Neural cell (in vitro differentiated cells): Measurements from ENCODE around the gene RAB13. TPM values are rescaled to one million over a fixed set of nuclear protein-coding genes. Genes with fewer than 3 reads are reported as not detected.

Experiments
- H2AFZ ChIP-seq: fragments of 200-600, 300-800 bp; sonication (generic), shearing (Covaris generic); 2 replicates; pipeline ENCODE4 v1.6.0; 2014; ENCODE audit warnings: low read depth, mild to moderate bottlenecking, antibody characterized with exemption, low read length, moderate library complexity
- H3F3A ChIP-seq: fragments of 200-600 bp; shearing (Covaris generic); 2 replicates; pipeline ENCODE4 v1.6.1; 2016; ENCODE audit warnings: mild to moderate bottlenecking, moderate library complexity, mixed read lengths, antibody characterized with exemption, low read length; ENCODE audit not compliant: insufficient read depth, poor library complexity, severe bottlenecking
- H3K27ac ChIP-seq: fragments of 200-600, 300-800 bp; sonication (generic), shearing (Covaris generic); 2 replicates; pipeline ENCODE4 v1.5.1; 2014; ENCODE audit warnings: mild to moderate bottlenecking, low read length, moderate library complexity
- H3K27me3 ChIP-seq: fragments of 300-800, 200-600 bp; sonication (generic), shearing (Covaris generic); 2 replicates; pipeline ENCODE4 v1.6.0; 2014; ENCODE audit warnings: mild to moderate bottlenecking, low read depth, low read length, moderate library complexity; ENCODE audit not compliant: insufficient read depth
- H3K36me3 ChIP-seq: fragments of 300-800, 200-600 bp; sonication (generic), shearing (Covaris generic); 2 replicates; pipeline ENCODE4 v1.5.1; 2014; ENCODE audit warnings: mild to moderate bottlenecking, antibody characterized with exemption, low read length, moderate library complexity; ENCODE audit not compliant: insufficient read depth
- H3K4me2 ChIP-seq: fragments of 300-800, 200-600 bp; sonication (generic), shearing (Covaris generic); 2 replicates; pipeline ENCODE4 v1.6.0; 2014; ENCODE audit warnings: mild to moderate bottlenecking, low read length
- H3K4me3 ChIP-seq: fragments of 300-800, 200-600 bp; sonication (generic), shearing (Covaris generic); 2 replicates; pipeline ENCODE4 v1.5.1; 2014; ENCODE audit warnings: mild to moderate bottlenecking, low read length, moderate library complexity
- H3K79me2 ChIP-seq: fragments of 200-600 bp; shearing (Covaris generic); replicated peaks from 2 replicates; pipeline ENCODE4 v1.6.0; 2014; ENCODE audit warnings: mild to moderate bottlenecking, low read length, moderate library complexity; ENCODE audit not compliant: insufficient read depth
- H3K9ac ChIP-seq: fragments of 300-800, 200-600 bp; sonication (generic), shearing (Covaris generic); 2 replicates; pipeline ENCODE4 v1.6.1; 2016; ENCODE audit warnings: mild to moderate bottlenecking, low read length, mixed read lengths
- H3K9me2 ChIP-seq: fragments of 200-600 bp; shearing (Covaris generic); 2 replicates; pipeline ENCODE4 v1.6.1; 2016; ENCODE audit warnings: mild to moderate bottlenecking, low read length, mixed read lengths; ENCODE audit not compliant: insufficient read depth
- H3K9me3 ChIP-seq: fragments of 200-600, 300-800 bp; sonication (generic), shearing (Covaris generic); 2 replicates; pipeline ENCODE4 v1.6.1; 2016; ENCODE audit warnings: mild to moderate bottlenecking, mixed run types, low read length, moderate library complexity, mixed read lengths
- H4K20me1 ChIP-seq: fragments of 200-600 bp; shearing (Covaris generic); 2 replicates; pipeline ENCODE4 v1.6.1; 2016; ENCODE audit warnings: mild to moderate bottlenecking, mixed run types; ENCODE audit not compliant: insufficient read depth
- CTCF ChIP-seq: fragments of 450-650 bp; IDR thresholded peaks from 2 replicates; pipeline ENCODE4 v1.5.1; 2014; ENCODE audit warnings: antibody characterized with exemption, mild to moderate bottlenecking, moderate library complexity; ENCODE audit not compliant: poor library complexity, severe bottlenecking
- EP300 ChIP-seq: fragments of 450-650 bp; conservative IDR thresholded peaks from 2 replicates; pipeline ENCODE4 v1.6.1; 2014; ENCODE audit warnings: antibody characterized with exemption, mild to moderate bottlenecking, moderate library complexity; ENCODE audit not compliant: poor library complexity, severe bottlenecking
- EZH2 ChIP-seq: fragments of 200-600, 300-800 bp; shearing (Covaris generic), sonication (generic); IDR thresholded peaks from 2 replicates; pipeline ENCODE4 v1.6.1; 2014; ENCODE audit warnings: antibody characterized with exemption, low read length, borderline replicate concordance, mild to moderate bottlenecking; ENCODE audit not compliant: insufficient read depth, poor library complexity, severe bottlenecking
- MXI1 ChIP-seq: fragments of 450-650 bp; conservative IDR thresholded peaks from 2 replicates; pipeline ENCODE4 v1.6.1; 2014; ENCODE audit warnings: antibody characterized with exemption, mild to moderate bottlenecking; ENCODE audit not compliant: poor library complexity, severe bottlenecking
- POLR2AphosphoS5 ChIP-seq: IDR thresholded peaks from 2 replicates; pipeline ENCODE4 v1.6.1; 2012
- RAD21 ChIP-seq: fragments of 450-650 bp; conservative IDR thresholded peaks from 2 replicates; pipeline ENCODE4 v1.6.1; 2014; ENCODE audit warnings: antibody characterized with exemption, mild to moderate bottlenecking, moderate library complexity
- SMC3 ChIP-seq: fragments of 450-650 bp; conservative IDR thresholded peaks from 2 replicates; pipeline ENCODE4 v1.6.1; 2014; ENCODE audit warnings: antibody characterized with exemption, mild to moderate bottlenecking, moderate library complexity; ENCODE audit not compliant: poor library complexity
- TAF1 ChIP-seq: IDR thresholded peaks from 2 replicates; pipeline ENCODE4 v1.6.1; 2012; ENCODE audit warnings: low read depth
- polyA plus RNA-seq: library from polyadenylated mRNA; depleted of rRNA; stranded (reverse); fragments of >200 nt; gene quantifications from 2 replicates; pipeline ENCODE4 v1.2.3, GENCODE V29; 2014
- TF ChIP-seq, protein P1 (sequence below): IDR thresholded peaks from 2 replicates; pipeline ENCODE4 v1.6.1; 2012; ENCODE audit warnings: borderline replicate concordance

Gene RAB13
- polyA plus RNA-seq, 1 donor from 2014 or later, result 0.53 TPM

GRCh38 chr1:153953859-153954365 lies 32.2 kb downstream of the RAB13 start:
- H2AFZ ChIP-seq, result no peak overlapping the region
- H3F3A ChIP-seq, result no peaks in the 10 kb centered on the region
- H3K27ac ChIP-seq, result no peak overlapping the region
- H3K27me3 ChIP-seq, result no peaks in the 10 kb centered on the region
- H4K20me1 ChIP-seq, result no peaks in the 10 kb centered on the region
- no peak overlapping the region for H3K4me3 ChIP-seq
- no peak overlapping the region for H3K4me2 ChIP-seq
- no peak overlapping the region for H3K9ac ChIP-seq
- no peaks in the 10 kb centered on the region for H3K9me3 ChIP-seq
- H3K79me2 ChIP-seq, result peaks cover 35% of the 10 kb centered on the region
- no peaks in the 10 kb centered on the region for H3K36me3 ChIP-seq
- no peaks in the 10 kb centered on the region for H3K9me2 ChIP-seq
- TF ChIP-seq MXI1 (no peak), RAD21 (no peak), EP300 (no peak), TAF1 (no peak), SMC3 (no peak), CTCF (no peak), EZH2 (no peak), POLR2AphosphoS5 (no peak)
- TF ChIP-seq, protein P1, sequence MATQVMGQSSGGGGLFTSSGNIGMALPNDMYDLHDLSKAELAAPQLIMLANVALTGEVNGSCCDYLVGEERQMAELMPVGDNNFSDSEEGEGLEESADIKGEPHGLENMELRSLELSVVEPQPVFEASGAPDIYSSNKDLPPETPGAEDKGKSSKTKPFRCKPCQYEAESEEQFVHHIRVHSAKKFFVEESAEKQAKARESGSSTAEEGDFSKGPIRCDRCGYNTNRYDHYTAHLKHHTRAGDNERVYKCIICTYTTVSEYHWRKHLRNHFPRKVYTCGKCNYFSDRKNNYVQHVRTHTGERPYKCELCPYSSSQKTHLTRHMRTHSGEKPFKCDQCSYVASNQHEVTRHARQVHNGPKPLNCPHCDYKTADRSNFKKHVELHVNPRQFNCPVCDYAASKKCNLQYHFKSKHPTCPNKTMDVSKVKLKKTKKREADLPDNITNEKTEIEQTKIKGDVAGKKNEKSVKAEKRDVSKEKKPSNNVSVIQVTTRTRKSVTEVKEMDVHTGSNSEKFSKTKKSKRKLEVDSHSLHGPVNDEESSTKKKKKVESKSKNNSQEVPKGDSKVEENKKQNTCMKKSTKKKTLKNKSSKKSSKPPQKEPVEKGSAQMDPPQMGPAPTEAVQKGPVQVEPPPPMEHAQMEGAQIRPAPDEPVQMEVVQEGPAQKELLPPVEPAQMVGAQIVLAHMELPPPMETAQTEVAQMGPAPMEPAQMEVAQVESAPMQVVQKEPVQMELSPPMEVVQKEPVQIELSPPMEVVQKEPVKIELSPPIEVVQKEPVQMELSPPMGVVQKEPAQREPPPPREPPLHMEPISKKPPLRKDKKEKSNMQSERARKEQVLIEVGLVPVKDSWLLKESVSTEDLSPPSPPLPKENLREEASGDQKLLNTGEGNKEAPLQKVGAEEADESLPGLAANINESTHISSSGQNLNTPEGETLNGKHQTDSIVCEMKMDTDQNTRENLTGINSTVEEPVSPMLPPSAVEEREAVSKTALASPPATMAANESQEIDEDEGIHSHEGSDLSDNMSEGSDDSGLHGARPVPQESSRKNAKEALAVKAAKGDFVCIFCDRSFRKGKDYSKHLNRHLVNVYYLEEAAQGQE, result no peak

DNA sequence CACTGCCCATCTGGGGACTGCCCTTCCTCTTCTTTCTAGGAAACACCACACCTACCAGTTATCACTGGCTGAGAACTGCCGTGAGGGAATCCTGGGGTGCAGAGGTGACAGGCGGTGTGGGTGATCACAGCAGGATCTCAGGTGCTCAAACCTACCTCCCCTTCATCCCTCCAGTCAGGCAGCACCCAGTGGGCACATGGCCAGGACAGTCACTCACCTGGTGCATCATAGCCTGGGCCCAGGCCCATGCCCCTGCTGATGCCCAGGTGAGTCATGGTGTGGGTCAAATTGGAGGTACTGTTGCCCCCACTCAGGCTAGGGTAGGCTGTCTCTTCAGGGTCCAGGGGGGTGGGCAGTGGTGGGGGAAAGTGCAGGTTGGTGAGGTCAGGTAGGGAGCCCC lies 34.3 kb downstream of the RAB13 start:
- H3F3A ChIP-seq, result no peaks in the 10 kb centered on the region
- no peak overlapping the region for H3K27ac ChIP-seq
- no peak overlapping the region for H3K4me3 ChIP-seq
- H3K9me2 ChIP-seq, result no peaks in the 10 kb centered on the region
- H2AFZ ChIP-seq, result no peak overlapping the region
- no peaks in the 10 kb centered on the region for H3K9me3 ChIP-seq
- H3K4me2 ChIP-seq, result no peak overlapping the region
- peaks cover 23% of the 10 kb centered on the region for H3K79me2 ChIP-seq
- H3K9ac ChIP-seq, result no peak overlapping the region
- no peaks in the 10 kb centered on the region for H3K36me3 ChIP-seq
- H4K20me1 ChIP-seq, result no peaks in the 10 kb centered on the region
- no peaks in the 10 kb centered on the region for H3K27me3 ChIP-seq
- TF ChIP-seq EZH2 (no peak), POLR2AphosphoS5 (no peak), RAD21 (no peak), SMC3 (no peak), MXI1 (no peak), TAF1 (no peak), EP300 (no peak), CTCF (no peak)
- TF ChIP-seq, protein P1, result no peak
